ENCODE results near the gene SIRT3.
"Not testable (repeated sequence)": the region's sequence is repeated elsewhere in the genome, so short reads cannot be mapped to it uniquely, and the experiment has no call there.

Gene SIRT3

DNA sequence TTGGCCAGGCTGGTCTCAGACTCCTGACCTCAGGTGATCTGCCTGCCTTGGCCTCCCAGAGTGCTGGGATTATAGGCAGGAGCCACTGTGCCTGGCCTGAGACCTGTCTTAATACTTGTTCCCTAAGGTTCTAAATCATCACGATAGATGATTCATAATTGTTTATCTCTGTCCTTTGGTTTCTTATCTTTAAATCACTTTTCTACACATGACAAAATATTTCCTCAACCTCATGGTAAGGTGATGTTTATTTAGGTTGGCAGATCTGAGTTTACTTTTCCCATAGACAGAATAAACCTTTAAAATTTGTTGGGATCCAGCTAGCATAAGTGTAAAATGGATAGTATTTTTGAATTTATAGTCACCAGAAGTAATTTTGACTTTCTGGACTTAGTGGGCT, 4.2 kb upstream of the SIRT3 start:
- peaks cover 4% of the 10 kb centered on the region for H3F3A ChIP-seq (ENCODE audit: low read depth)
- TF ChIP-seq, protein P1, sequence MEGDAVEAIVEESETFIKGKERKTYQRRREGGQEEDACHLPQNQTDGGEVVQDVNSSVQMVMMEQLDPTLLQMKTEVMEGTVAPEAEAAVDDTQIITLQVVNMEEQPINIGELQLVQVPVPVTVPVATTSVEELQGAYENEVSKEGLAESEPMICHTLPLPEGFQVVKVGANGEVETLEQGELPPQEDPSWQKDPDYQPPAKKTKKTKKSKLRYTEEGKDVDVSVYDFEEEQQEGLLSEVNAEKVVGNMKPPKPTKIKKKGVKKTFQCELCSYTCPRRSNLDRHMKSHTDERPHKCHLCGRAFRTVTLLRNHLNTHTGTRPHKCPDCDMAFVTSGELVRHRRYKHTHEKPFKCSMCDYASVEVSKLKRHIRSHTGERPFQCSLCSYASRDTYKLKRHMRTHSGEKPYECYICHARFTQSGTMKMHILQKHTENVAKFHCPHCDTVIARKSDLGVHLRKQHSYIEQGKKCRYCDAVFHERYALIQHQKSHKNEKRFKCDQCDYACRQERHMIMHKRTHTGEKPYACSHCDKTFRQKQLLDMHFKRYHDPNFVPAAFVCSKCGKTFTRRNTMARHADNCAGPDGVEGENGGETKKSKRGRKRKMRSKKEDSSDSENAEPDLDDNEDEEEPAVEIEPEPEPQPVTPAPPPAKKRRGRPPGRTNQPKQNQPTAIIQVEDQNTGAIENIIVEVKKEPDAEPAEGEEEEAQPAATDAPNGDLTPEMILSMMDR (conservative IDR thresholded peaks at IDR 0.05; ENCODE audit: low read length): no peak
- H3K4me3 ChIP-seq (ENCODE audit: low read length, poor library complexity, severe bottlenecking): no peak overlapping the region
- H3K4me2 ChIP-seq (ENCODE audit: low read depth, low read length, poor library complexity, severe bottlenecking): no peak overlapping the region
- no peaks in the 10 kb centered on the region for H3K27me3 ChIP-seq (ENCODE audit: insufficient read depth, low read length, poor library complexity, severe bottlenecking)
- peaks cover 20% of the 10 kb centered on the region for H4K20me1 ChIP-seq (ENCODE audit: insufficient read depth, low read length, poor library complexity, severe bottlenecking)
- peaks cover 29% of the 10 kb centered on the region for H3K4me1 ChIP-seq (ENCODE audit: insufficient read depth, low read length, poor library complexity, severe bottlenecking)
- H3K79me2 ChIP-seq (ENCODE audit: insufficient read depth, low read length): peaks cover 56% of the 10 kb centered on the region
- no peaks in the 10 kb centered on the region for H3K9me2 ChIP-seq (replicated peaks; ENCODE audit: low read depth, low read length)
- H3K9me3 ChIP-seq (ENCODE audit: insufficient read depth, low read depth, low read length): no peaks in the 10 kb centered on the region
- H3K36me3 ChIP-seq (ENCODE audit: insufficient read depth, low read length): peaks cover 15% of the 10 kb centered on the region; the same call in 1 of the 2 replicates
- H3K9ac ChIP-seq (ENCODE audit: low read depth, low read length, poor library complexity, severe bottlenecking): no peak overlapping the region
- no peak overlapping the region for H2AFZ ChIP-seq (ENCODE audit: low read length)

DNA sequence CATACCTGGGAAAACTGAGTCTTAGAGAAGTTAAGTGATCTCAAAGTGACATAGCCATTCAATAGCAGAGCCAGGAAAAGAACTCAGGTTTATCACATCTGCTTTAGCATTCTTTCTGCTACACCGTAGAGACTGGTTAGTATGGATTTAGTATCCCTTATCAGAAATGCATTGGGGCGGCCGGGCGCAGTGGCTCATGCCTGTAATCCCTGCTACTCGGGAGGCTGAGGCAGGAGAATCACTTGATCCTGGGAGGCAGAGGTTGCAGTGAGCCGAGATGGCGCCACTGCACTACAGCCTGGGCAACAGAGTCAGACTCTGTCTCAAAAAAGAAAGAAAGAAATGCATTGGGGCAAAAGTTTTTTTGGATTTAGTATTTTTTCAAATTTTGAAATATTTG, 2.2 kb upstream of the SIRT3 start:
- H3K4me2 ChIP-seq (ENCODE audit: low read depth, low read length, poor library complexity, severe bottlenecking): peak overlapping the region; percentile 87
- peak overlapping the region; percentile 99 for H3K4me3 ChIP-seq (ENCODE audit: low read length, poor library complexity, severe bottlenecking)
- not testable (repeated sequence) for H3K27me3 ChIP-seq (ENCODE audit: insufficient read depth, low read length, poor library complexity, severe bottlenecking); H3K9me3 ChIP-seq (ENCODE audit: insufficient read depth, low read depth, low read length); H3K36me3 ChIP-seq (ENCODE audit: insufficient read depth, low read length); H3K9me2 ChIP-seq (replicated peaks; ENCODE audit: low read depth, low read length); H2AFZ ChIP-seq (ENCODE audit: low read length); H3F3A ChIP-seq (ENCODE audit: low read depth)
- H3K4me1 ChIP-seq (ENCODE audit: insufficient read depth, low read length, poor library complexity, severe bottlenecking): peaks cover 33% of the 10 kb centered on the region
- H3K79me2 ChIP-seq (ENCODE audit: insufficient read depth, low read length): peaks cover 56% of the 10 kb centered on the region
- peak overlapping the region; percentile 93 for H3K9ac ChIP-seq (ENCODE audit: low read depth, low read length, poor library complexity, severe bottlenecking)
- peaks cover 20% of the 10 kb centered on the region for H4K20me1 ChIP-seq (ENCODE audit: insufficient read depth, low read length, poor library complexity, severe bottlenecking)

DNA sequence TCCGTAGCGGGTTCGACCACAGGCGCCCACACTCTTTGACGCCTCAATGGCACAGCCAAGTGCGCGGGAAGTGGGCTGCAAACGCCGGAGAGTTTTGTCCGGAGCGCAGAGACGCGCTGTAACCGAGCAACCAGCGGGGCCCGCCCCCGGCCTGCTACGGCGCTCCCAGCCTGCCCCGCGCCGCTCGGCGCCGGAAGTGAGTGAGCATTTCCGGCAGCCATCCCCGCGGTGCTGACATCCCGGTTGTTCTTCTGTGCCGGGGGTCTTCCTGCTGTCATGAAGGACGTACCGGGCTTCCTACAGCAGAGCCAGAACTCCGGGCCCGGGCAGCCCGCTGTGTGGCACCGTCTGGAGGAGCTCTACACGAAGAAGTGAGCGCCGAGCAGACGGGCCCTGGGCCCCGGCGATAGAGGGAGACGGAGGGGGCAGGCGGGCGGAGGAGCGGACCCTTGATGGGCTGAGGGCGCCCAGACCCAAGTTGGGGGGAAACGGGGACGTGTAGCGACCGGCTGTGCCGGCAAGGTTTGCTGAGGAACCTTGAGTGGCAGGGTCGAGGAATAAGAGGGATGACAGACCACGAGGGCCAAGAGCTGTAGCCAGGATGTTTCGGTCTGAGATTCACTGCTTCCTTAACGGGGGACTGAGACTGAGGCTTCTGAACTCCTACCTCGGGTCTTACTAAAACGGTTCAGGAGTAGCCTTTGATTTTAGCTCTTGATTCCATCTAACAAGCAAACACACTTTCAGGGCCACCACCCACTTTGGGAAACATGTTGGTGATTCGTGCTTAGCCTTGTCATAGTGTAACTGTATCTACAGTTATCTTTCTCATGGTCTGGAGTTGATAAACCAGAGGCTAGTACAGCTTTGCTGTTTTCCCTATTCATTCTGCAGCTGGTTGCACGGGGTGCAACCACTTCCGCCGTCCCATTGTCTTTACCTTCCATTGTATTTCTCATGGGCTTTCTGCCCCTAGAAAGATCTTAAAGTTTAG, 929 bp upstream of the SIRT3 start, which contains the start of gene PSMD13:
TSS of gene PSMD13 (plus strand) at position 203 of the 994 bp plus-strand sequence. CDS start at position 277, 74 bp downstream.
- Histone ChIP-seq H3K9me3 (ENCODE audit: insufficient read depth, low read depth, low read length) (no peaks in the 10 kb centered on the region), H3K4me1 (ENCODE audit: insufficient read depth, low read length, poor library complexity, severe bottlenecking) (peaks cover 33% of the 10 kb centered on the region), H3F3A (ENCODE audit: low read depth) (peaks cover 4% of the 10 kb centered on the region), H3K4me3 (ENCODE audit: low read length, poor library complexity, severe bottlenecking) (peak within 1 kb of the TSS; percentile 99), H2AFZ (ENCODE audit: low read length) (peak within 1 kb of the TSS; percentile 95), H3K9me2 (replicated peaks; ENCODE audit: low read depth, low read length) (no peaks in the 10 kb centered on the region), H3K4me2 (ENCODE audit: low read depth, low read length, poor library complexity, severe bottlenecking) (peak within 1 kb of the TSS; percentile 91), H3K9ac (ENCODE audit: low read depth, low read length, poor library complexity, severe bottlenecking) (peak within 1 kb of the TSS; percentile 93), H3K27me3 (ENCODE audit: insufficient read depth, low read length, poor library complexity, severe bottlenecking) (no peaks in the 10 kb centered on the region), H4K20me1 (ENCODE audit: insufficient read depth, low read length, poor library complexity, severe bottlenecking) (peaks cover 20% of the 10 kb centered on the region), H3K79me2 (ENCODE audit: insufficient read depth, low read length) (peaks cover 56% of the 10 kb centered on the region), H3K36me3 (ENCODE audit: insufficient read depth, low read length) (no peaks in the 10 kb centered on the region)
- TF ChIP-seq EZH2phosphoT487 (IDR thresholded peaks at IDR 0.05; ENCODE audit: borderline replicate concordance): no peak
- TF ChIP-seq, protein P1 (conservative IDR thresholded peaks at IDR 0.05; ENCODE audit: low read length): no peak

Data from Loucy (cell line).